ENCODE data around the gene ZNF319. TPM values are rescaled to one million over a fixed set of nuclear protein-coding genes. Genes with fewer than 3 reads are reported as not detected.

Gene ZNF319
- total and polyA plus RNA-seq, 2 of the 8 experiments (the other 6 are each of a cell fraction or from before 2014, with no cell fraction given): 3.3 to 5.5 TPM

GRCh38 chr16:58041628-58041955, 41.1 kb upstream of the ZNF319 start (continued):
- TF ChIP-seq CTCF (IDR thresholded peaks at IDR 0.05; ENCODE audit: control extremely low read depth in 1 of 3, insufficient read depth in 1 of 3, low read depth in 1 of 3, low read length in 3 of 3): no peak
- TF ChIP-seq CHD7 (IDR thresholded peaks at IDR 0.05; ENCODE audit: insufficient replicate concordance, low read length): no peak
- no peak for TF ChIP-seq BRCA1 (IDR thresholded peaks at IDR 0.05; ENCODE audit: low read depth, low read length)
- no peak for TF ChIP-seq TAF7 (optimal IDR thresholded peaks at IDR 0.05; ENCODE audit: borderline replicate concordance, low read depth, low read length)
